Prostate gland (tissue), 2 donors: ENCODE results near the gene ITSN1.
"Not testable (repeated sequence)": the region's sequence is repeated elsewhere in the genome, so short reads cannot be mapped to it uniquely, and the experiment has no call there.

ENCODE experiments used
- CTCF ChIP-seq, 4 experiments: fragments of 200-600 bp in 2 of 4; fragments of 450-650 bp in 2 of 4; sonication (generic) in 2 of 4; IDR thresholded peaks; 1 replicate in 3 of 4; 2 replicates in 1 of 4; pipeline ENCODE4 v1.5.1; 2016 to 2019; ENCODE audit warnings: antibody characterized with exemption in 4 of 4, mild to moderate bottlenecking in 2 of 4, moderate library complexity in 2 of 4
- POLR2A ChIP-seq: fragments of 450-650 bp; IDR thresholded peaks from one replicate; pipeline ENCODE4 v1.6.1; 2016; ENCODE audit warnings: antibody characterized with exemption, mild to moderate bottlenecking
- POLR2AphosphoS5 ChIP-seq: sonication (generic); formaldehyde crosslinking; IDR thresholded peaks from one replicate; pipeline ENCODE4 v1.6.1; 2017; ENCODE audit warnings: antibody characterized with exemption

DNA sequence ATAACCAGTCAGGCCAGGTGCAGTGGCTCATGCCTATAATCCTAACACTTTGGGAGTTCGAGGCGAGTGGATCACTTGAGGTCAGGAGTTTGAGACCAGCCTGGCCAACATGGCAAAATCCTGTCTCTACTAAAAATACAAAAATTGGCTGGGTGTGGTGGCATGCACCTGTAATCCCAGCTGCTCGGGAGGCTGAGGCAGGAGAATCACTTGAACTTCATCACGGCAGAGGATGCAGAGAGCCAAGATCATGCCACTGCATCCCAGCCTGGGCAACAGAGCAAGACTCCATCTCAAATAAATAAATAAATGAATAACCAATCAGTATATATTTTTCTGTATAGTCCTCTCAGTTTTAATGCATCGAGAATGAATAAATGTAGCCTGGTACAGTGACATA lies 146.1 kb downstream of the ITSN1 start:
- TF ChIP-seq POLR2A; CTCF (IDR thresholded peaks at IDR 0.05); POLR2AphosphoS5: not testable (repeated sequence)
